Body of pancreas (tissue), 4 donors: ENCODE data around the gene SEC24D. TPM values are rescaled to one million over a fixed set of nuclear protein-coding genes. Genes with fewer than 3 reads are reported as not detected.

Experiments used
- ATAC-seq: fragments of 150-250 bp; one replicate; pipeline ENCODE4 v1.9.1; 2016
- DNase-seq, 4 donors: peaks; one replicate each; pipeline ENCODE4 v3.0.0-alpha.2; 2019
- H3K27ac ChIP-seq, 4 donors: fragments of 200-600 bp; sonication (generic); 1 replicate in 3 of 4; 2 replicates in 1 of 4; pipeline versions ENCODE4 v1.5.1 to v1.6.1; 2016 to 2019; ENCODE audit warnings: mild to moderate bottlenecking in 1 of 4, mixed read lengths in 1 of 4, moderate library complexity in 1 of 4
- H3K27me3 ChIP-seq, 2 donors: fragments of 200-600 bp; sonication (generic); one replicate each; pipeline ENCODE4 v1.6.0; 2016; ENCODE audit warnings: mild to moderate bottlenecking in 1 of 2
- H3K36me3 ChIP-seq, 2 donors: fragments of 200-600 bp; sonication (generic); replicated peaks in 1 of 2; 2 replicates each; pipeline ENCODE4 v1.5.1; 2016; ENCODE audit warnings: low read depth in 2 of 2; ENCODE audit not compliant: insufficient read depth in 1 of 2
- H3K4me1 ChIP-seq: fragments of 200-600 bp; sonication (generic); one replicate; pipeline ENCODE4 v1.6.0; 2016
- H3K4me3 ChIP-seq, 2 donors: fragments of 200-600 bp; sonication (generic); 1 replicate in 1 of 2; 2 replicates in 1 of 2; pipeline ENCODE4 v1.5.1; 2016 to 2019
- H3K9me3 ChIP-seq, 3 donors: fragments of 200-600 bp; sonication (generic); 1 replicate in 2 of 3; 2 replicates in 1 of 3; pipeline ENCODE4 v1.5.1; 2016
- POLR2A ChIP-seq, 3 donors: fragments of 450-650 bp; IDR thresholded peaks; one replicate each; pipeline ENCODE4 v1.6.1; 2016; ENCODE audit warnings: antibody characterized with exemption in 3 of 3, mild to moderate bottlenecking in 2 of 3
- WGBS, 2 donors: methylation state at CpG; one replicate each; pipeline ENCODE4 v1.1.5; 2017; 5-methylcytosine and 5-hydroxymethylcytosine counted together
- intact Hi-C: fragments of 100-400 bp; cut with DNase I; formaldehyde crosslinking; loops from one replicate; pipeline ENCODE4 v1.15.1; 2023
- total RNA-seq, 2 donors: library from RNA; depleted of rRNA; stranded (reverse); fragments of >200 nt; gene quantifications; one replicate each; pipeline ENCODE4 v1.1.0, GENCODE V29; 2016
- TF ChIP-seq, protein P1 (sequence below), 7 experiments: fragments of 450-650 bp in 4 of 7; fragments of 200-600 bp in 3 of 7; sonication (generic) in 3 of 7; IDR thresholded peaks; one replicate each; pipeline ENCODE4 v1.5.1; 2016 to 2019; ENCODE audit warnings: antibody characterized with exemption in 7 of 7

SEC24D gene
- total RNA-seq, 2 donors from 2014 or later = 39.7 to 58.7 TPM

DNA sequence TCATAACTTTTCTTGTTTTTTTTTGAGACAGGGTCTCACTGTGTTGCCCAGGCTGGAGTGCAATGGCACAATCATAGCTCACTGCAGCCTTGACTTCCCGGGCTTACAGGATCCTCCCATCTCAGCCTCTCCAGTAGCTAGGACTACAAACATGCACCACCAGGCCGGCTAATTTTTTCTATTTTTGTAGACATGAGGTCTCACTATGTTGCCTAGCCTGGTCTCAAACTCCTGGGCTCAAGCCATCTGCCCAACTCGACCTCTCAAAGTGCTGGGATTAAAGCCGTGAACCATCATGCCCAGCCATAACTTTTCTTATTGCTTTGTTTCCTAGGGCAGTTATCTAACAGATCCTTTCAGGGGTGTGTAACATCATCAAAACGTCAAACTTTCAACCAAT is 11.8 kb downstream of the SEC24D start:
- Histone ChIP-seq H3K36me3 (no peaks in the 10 kb centered on the region), H3K27ac (peak overlapping the region in 3 of 4 donors; percentile 34 to 69 (median 61)), H3K9me3 (no peaks in the 10 kb centered on the region), H3K4me3 (no peak overlapping the region), H3K27me3 (no peaks in the 10 kb centered on the region), H3K4me1 (peaks cover 76% of the 10 kb centered on the region)
- 54 to 64% methylated on average over 5 of the region's 5 CpGs for WGBS, 2 donors
- ATAC-seq (no peak), DNase-seq (no peak)
- intact Hi-C loops = no loop called here
- TF ChIP-seq, protein P1, sequence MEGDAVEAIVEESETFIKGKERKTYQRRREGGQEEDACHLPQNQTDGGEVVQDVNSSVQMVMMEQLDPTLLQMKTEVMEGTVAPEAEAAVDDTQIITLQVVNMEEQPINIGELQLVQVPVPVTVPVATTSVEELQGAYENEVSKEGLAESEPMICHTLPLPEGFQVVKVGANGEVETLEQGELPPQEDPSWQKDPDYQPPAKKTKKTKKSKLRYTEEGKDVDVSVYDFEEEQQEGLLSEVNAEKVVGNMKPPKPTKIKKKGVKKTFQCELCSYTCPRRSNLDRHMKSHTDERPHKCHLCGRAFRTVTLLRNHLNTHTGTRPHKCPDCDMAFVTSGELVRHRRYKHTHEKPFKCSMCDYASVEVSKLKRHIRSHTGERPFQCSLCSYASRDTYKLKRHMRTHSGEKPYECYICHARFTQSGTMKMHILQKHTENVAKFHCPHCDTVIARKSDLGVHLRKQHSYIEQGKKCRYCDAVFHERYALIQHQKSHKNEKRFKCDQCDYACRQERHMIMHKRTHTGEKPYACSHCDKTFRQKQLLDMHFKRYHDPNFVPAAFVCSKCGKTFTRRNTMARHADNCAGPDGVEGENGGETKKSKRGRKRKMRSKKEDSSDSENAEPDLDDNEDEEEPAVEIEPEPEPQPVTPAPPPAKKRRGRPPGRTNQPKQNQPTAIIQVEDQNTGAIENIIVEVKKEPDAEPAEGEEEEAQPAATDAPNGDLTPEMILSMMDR (IDR thresholded peaks at IDR 0.05) = no peak
- TF ChIP-seq POLR2A (IDR thresholded peaks at IDR 0.05) = no peak

DNA sequence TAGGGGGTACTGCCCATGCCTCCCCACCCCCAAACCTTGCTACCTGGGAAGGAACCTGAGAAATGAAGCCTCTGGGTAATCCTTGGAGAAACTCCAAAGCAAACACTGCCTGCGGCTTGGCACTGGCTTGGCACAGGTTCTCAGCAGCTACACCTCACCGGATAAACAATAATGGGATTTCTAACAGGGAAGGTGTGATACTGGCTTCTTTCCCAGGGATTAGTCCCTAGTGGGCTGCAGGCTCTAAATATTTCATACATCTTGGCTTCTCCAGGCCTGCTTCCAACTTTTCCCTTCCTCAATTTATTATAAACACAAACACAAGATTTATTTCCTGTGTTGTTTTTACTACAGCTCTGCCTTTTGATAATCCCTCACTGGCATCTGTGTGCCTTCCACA is 12.5 kb downstream of the SEC24D start:
- 16 to 23% methylated on average over 2 of the region's 2 CpGs for WGBS, 2 donors
- DNase-seq = peak; percentile 78 to 89 (median 87)
- TF ChIP-seq, protein P1 (IDR thresholded peaks at IDR 0.05) = no peak
- no peak for TF ChIP-seq POLR2A (IDR thresholded peaks at IDR 0.05)
- Histone ChIP-seq H3K9me3 (no peaks in the 10 kb centered on the region), H3K4me3 (no peak overlapping the region), H3K36me3 (no peaks in the 10 kb centered on the region), H3K27ac (peak overlapping the region; percentile 40 to 69 (median 65)), H3K27me3 (no peaks in the 10 kb centered on the region), H3K4me1 (peaks cover 72% of the 10 kb centered on the region)
- intact Hi-C loops = no loop called here
- peak; percentile 87 for ATAC-seq

DNA sequence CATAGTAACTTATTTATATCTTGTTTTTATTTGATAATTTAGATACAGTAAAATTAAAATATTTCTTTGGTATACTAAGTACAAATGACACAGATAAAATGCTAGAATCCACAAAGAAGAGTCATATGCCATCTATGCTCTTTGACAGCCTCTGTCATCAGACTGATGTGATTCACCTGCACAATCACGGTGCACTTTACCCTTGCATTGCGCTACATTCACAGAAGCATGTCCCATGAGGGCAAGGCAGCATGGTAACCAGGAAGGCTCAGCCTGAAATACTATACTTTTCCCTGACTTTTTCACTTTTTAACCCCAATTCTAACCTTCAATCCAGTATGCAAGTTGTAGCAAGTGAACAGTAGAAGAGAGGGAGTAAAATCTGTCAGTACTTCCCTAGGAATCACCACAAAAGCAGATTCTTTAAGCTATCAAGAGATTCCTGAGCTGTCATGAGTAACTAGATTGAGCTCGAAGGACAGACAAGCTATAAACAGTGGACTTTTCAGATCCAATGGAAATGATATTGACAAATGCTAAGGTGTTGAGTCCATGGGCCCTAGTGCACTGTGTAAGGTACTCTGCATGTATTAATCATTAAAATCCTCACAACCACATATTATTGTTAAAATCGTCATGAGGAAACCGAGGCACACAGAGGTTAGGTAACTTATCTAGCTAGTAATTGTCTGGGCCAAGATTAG is 14.2 kb downstream of the SEC24D start:
- intact Hi-C loops = no loop called here
- H3K4me1 ChIP-seq = peaks cover 71% of the 10 kb centered on the region
- no peak for TF ChIP-seq POLR2A (IDR thresholded peaks at IDR 0.05)
- no peak overlapping the region for H3K4me3 ChIP-seq
- peak overlapping the region; percentile 1 to 69 (median 65) for H3K27ac ChIP-seq
- WGBS, 2 donors = 45 to 57% methylated on average over 5 of the region's 5 CpGs
- no peaks in the 10 kb centered on the region for H3K27me3 ChIP-seq
- ATAC-seq (no peak), DNase-seq (no peak)
- H3K36me3 ChIP-seq = no peaks in the 10 kb centered on the region
- no peaks in the 10 kb centered on the region for H3K9me3 ChIP-seq

DNA sequence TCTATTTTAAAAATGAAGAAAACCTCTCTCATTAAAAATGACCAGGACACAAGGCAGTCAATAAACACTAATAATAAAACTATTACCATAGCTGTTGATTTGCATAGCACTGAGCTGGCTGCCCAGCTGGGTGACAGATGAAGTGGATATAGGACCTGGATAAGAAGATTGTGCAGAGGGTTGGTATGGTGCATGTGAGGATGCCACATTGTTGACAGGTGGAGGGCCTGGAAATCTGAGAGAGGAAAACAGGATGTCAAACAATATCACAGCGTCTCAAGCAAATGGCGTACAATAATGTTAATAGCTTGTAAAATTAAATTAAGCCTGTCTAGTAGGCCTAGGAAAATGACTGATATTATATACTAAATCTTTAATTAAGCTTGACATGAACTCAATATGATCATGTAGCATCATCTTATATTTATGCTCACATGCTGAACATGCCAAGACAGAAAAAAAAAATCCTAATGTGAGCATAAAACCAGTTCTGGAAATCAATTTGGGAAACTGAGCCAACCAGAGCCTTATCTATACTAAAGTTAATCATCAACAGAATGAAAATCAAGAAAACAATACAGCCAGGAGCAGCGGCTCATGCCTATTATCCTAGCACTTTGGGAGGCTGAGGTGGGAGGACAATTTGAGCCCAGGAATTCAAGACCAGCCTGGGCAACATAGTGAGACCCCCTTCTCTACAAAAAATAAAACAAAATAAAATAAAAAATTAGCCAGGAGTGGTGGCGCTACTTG is 18.6 kb downstream of the SEC24D start:
- TF ChIP-seq, protein P1 (IDR thresholded peaks at IDR 0.05) = no peak
- no peak for TF ChIP-seq POLR2A (IDR thresholded peaks at IDR 0.05)
- Histone ChIP-seq H3K36me3 (peaks cover 0 to 15% of the 10 kb centered on the region in 2 donors), H3K4me3 (no peak overlapping the region), H3K27ac (no peak overlapping the region), H3K4me1 (peaks cover 50% of the 10 kb centered on the region), H3K9me3 (no peaks in the 10 kb centered on the region), H3K27me3 (no peaks in the 10 kb centered on the region)
- ATAC-seq (peak; percentile 54), DNase-seq (no peak)
- WGBS, 2 donors = 58 to 60% methylated on average over 4 of the region's 4 CpGs
- intact Hi-C loops = no loop called here

DNA sequence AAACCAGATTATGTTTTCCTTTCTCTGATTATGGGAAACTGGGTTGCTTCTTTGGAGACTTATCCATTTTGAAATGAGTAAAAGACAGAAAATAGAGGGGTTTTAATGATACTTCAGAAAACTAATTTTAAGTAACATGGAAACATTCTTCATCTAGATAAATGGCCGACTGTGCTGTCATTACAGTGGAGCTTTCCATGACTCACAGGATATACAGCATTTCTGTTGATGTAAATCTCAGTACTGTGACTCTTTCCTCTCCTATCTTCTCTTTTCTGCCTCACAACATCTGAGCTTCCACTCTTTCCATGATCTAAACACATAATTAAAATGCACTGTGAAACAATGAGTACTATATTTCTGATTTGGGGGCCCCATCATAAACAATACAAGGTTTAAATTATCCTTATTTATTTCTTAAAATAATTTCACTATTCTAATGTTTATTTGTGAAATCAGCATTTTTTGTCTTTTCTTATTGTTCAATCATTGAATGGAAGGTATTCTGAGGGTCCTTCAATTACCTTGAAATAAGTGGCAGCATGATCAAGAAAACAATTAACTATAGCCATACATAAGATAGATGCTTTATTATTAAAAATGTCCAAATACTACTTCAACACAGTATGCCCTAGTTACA is 19.3 kb downstream of the SEC24D start:
- Histone ChIP-seq H3K9me3 (no peaks in the 10 kb centered on the region), H3K4me3 (no peak overlapping the region), H3K36me3 (peaks cover 0 to 15% of the 10 kb centered on the region in 2 donors), H3K4me1 (peaks cover 50% of the 10 kb centered on the region), H3K27ac (no peak overlapping the region), H3K27me3 (no peaks in the 10 kb centered on the region)
- intact Hi-C loops = no loop called here
- DNase-seq (no peak), ATAC-seq (no peak)
- TF ChIP-seq, protein P1 (IDR thresholded peaks at IDR 0.05) = no peak
- 8 to 27% methylated on average over 1 of the region's 1 CpG for WGBS, 2 donors
